Suprapubic skin (tissue), 4 donors: ENCODE measurements around the gene STK32B. TPM values are rescaled to one million over a fixed set of nuclear protein-coding genes. Genes with fewer than 3 reads are reported as not detected.

Experiments used
- DNase-seq, 2 donors: peaks; one replicate each; pipeline ENCODE4 v3.0.0-alpha.2; 2019; ENCODE audit warnings: low spot score in 2 of 2
- H3K27ac ChIP-seq: fragments of 200-600 bp; sonication (generic); one replicate; pipeline ENCODE4 v1.5.1; 2019
- H3K27me3 ChIP-seq: fragments of 200-600 bp; sonication (generic); one replicate; pipeline ENCODE4 v1.5.1; 2019
- H3K36me3 ChIP-seq: fragments of 200-600 bp; sonication (generic); one replicate; pipeline ENCODE4 v1.5.1; 2019
- H3K4me1 ChIP-seq: fragments of 200-600 bp; sonication (generic); one replicate; pipeline ENCODE4 v1.5.1; 2019
- H3K4me3 ChIP-seq: fragments of 200-600 bp; sonication (generic); one replicate; pipeline ENCODE4 v1.5.1; 2019; ENCODE audit warnings: mild to moderate bottlenecking
- H3K9me3 ChIP-seq: fragments of 200-600 bp; sonication (generic); one replicate; pipeline ENCODE4 v1.5.1; 2019
- EP300 ChIP-seq: sonication (generic); formaldehyde crosslinking; IDR thresholded peaks from one replicate; pipeline ENCODE4 v1.6.1; 2017; ENCODE audit warnings: antibody characterized with exemption
- POLR2A ChIP-seq, 2 donors: fragments of 450-650 bp; IDR thresholded peaks; one replicate each; pipeline ENCODE4 v1.6.1; 2017; ENCODE audit warnings: antibody characterized with exemption in 2 of 2, mild to moderate bottlenecking in 2 of 2, moderate library complexity in 2 of 2
- POLR2AphosphoS5 ChIP-seq, 3 donors: sonication (generic); formaldehyde crosslinking; IDR thresholded peaks; one replicate each; pipeline ENCODE4 v1.6.1; 2017; ENCODE audit warnings: antibody characterized with exemption in 3 of 3
- WGBS: methylation state at CpG from one replicate; pipeline ENCODE4 v1.1.5; 2018; 5-methylcytosine and 5-hydroxymethylcytosine counted together
- total RNA-seq, 4 donors: library from RNA; depleted of rRNA; stranded (reverse); fragments of >200 nt; gene quantifications; one replicate each; pipeline ENCODE4 v1.1.0, GENCODE V29; 2016
- TF ChIP-seq, protein P1 (sequence below), 2 donors: fragments of 200-600 bp in 1 of 2; fragments of 450-650 bp in 1 of 2; sonication (generic) in 1 of 2; IDR thresholded peaks; one replicate each; pipeline ENCODE4 v1.5.1; 2016 to 2019; ENCODE audit warnings: antibody characterized with exemption in 2 of 2, mild to moderate bottlenecking in 1 of 2, moderate library complexity in 1 of 2

The STK32B gene
- total RNA-seq, 4 donors from 2014 or later = 0.76 to 2.2 (median 1.2) TPM

DNA sequence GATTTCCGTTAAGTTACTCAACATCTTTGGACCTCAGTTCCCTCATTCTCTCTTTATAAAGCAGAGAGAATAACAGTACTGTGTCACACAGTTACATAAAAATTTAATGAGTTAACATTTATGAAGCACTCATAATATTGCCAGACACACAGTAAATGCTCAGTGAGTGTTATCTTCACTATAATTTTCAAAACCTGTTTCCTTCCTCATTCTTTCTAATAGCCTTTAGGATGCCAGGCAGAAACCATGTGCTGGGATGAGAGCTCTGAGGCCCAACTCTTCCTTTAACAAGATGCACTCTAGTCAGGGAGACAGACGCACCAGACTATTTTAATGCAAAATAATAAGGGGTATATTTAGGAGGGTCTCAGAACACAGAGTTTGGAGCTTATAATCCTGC lies 208.2 kb downstream of the STK32B start:
- Histone ChIP-seq H3K27me3 (no peaks in the 10 kb centered on the region), H3K4me1 (no peaks in the 10 kb centered on the region), H3K9me3 (no peaks in the 10 kb centered on the region), H3K27ac (no peak overlapping the region), H3K4me3 (no peak overlapping the region), H3K36me3 (no peaks in the 10 kb centered on the region)
- DNase-seq = no peak
- 89% methylated on average over 2 of the region's 2 CpGs for WGBS
- TF ChIP-seq, protein P1, sequence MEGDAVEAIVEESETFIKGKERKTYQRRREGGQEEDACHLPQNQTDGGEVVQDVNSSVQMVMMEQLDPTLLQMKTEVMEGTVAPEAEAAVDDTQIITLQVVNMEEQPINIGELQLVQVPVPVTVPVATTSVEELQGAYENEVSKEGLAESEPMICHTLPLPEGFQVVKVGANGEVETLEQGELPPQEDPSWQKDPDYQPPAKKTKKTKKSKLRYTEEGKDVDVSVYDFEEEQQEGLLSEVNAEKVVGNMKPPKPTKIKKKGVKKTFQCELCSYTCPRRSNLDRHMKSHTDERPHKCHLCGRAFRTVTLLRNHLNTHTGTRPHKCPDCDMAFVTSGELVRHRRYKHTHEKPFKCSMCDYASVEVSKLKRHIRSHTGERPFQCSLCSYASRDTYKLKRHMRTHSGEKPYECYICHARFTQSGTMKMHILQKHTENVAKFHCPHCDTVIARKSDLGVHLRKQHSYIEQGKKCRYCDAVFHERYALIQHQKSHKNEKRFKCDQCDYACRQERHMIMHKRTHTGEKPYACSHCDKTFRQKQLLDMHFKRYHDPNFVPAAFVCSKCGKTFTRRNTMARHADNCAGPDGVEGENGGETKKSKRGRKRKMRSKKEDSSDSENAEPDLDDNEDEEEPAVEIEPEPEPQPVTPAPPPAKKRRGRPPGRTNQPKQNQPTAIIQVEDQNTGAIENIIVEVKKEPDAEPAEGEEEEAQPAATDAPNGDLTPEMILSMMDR (IDR thresholded peaks at IDR 0.05) = no peak
- TF ChIP-seq POLR2AphosphoS5 (IDR thresholded peaks at IDR 0.05) = no peak
- no peak for TF ChIP-seq EP300
- no peak for TF ChIP-seq POLR2A (IDR thresholded peaks at IDR 0.05)

DNA sequence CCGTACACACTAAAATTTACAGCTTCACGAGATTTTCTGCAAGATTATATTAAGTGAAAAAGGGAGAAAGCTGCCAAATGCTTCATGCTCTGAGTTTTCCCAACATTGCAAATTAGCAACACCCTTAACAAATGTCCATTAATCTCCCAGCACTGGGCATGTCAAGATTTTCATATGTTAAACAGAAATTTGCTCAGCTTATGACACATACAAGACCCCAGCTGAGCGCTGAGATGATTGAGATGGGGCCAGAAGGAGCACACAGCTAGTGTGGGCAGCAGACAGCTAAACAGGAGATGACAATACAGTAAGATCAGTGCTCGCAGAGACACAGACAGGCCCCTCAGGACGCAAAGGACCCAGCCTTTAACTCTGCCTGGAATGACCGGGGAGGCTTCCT lies 208.8 kb downstream of the STK32B start:
- Histone ChIP-seq H3K4me3 (no peak overlapping the region), H3K27ac (no peak overlapping the region), H3K36me3 (no peaks in the 10 kb centered on the region), H3K27me3 (no peaks in the 10 kb centered on the region), H3K9me3 (no peaks in the 10 kb centered on the region), H3K4me1 (no peaks in the 10 kb centered on the region)
- DNase-seq = no peak
- 82% methylated on average over 6 of the region's 6 CpGs for WGBS
- TF ChIP-seq POLR2A (IDR thresholded peaks at IDR 0.05) (no peak), POLR2AphosphoS5 (IDR thresholded peaks at IDR 0.05) (no peak), EP300 (no peak)
- TF ChIP-seq, protein P1 (IDR thresholded peaks at IDR 0.05) = no peak

DNA sequence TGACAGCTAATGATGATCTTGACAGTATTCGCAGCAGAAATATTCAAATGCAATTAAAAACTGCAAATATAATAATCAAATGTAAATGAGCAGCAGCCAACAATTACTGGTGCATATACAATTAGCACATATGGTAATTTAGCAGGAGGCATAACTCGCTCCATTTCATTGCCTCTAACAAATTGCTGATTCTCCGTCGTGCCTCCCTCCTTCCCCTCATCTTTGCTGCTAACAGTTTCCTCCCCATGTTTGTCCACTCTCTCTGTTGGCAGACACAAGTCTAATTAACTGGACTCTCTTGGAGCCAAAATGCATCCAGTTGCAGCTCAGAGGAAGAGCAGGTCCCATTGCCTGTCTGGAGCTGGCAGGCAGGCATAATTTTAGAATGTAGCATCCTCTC lies 210.6 kb downstream of the STK32B start:
- TF ChIP-seq, protein P1 (IDR thresholded peaks at IDR 0.05) = no peak
- TF ChIP-seq EP300 (no peak), POLR2A (IDR thresholded peaks at IDR 0.05) (no peak), POLR2AphosphoS5 (IDR thresholded peaks at IDR 0.05) (no peak)
- Histone ChIP-seq H3K9me3 (no peaks in the 10 kb centered on the region), H3K27ac (no peak overlapping the region), H3K4me1 (no peaks in the 10 kb centered on the region), H3K4me3 (no peak overlapping the region), H3K36me3 (no peaks in the 10 kb centered on the region), H3K27me3 (no peaks in the 10 kb centered on the region)
- 94% methylated on average over 4 of the region's 4 CpGs for WGBS
- DNase-seq = no peak

- no peak overlapping the region for H3K27ac ChIP-seq
- H3K4me3 ChIP-seq = no peak overlapping the region
- no peaks in the 10 kb centered on the region for H3K9me3 ChIP-seq
- DNase-seq = no peak
- no peaks in the 10 kb centered on the region for H3K27me3 ChIP-seq
- H3K36me3 ChIP-seq = no peaks in the 10 kb centered on the region
- 91% methylated on average over 2 of the region's 2 CpGs for WGBS
- no peaks in the 10 kb centered on the region for H3K4me1 ChIP-seq
- TF ChIP-seq, protein P1 (IDR thresholded peaks at IDR 0.05) = no peak
- TF ChIP-seq EP300 = no peak
- no peak for TF ChIP-seq POLR2A (IDR thresholded peaks at IDR 0.05)
- no peak for TF ChIP-seq POLR2AphosphoS5 (IDR thresholded peaks at IDR 0.05)
Measured at GRCh38 chr4:5266991-5267390, 215.7 kb downstream of the STK32B start.

DNA sequence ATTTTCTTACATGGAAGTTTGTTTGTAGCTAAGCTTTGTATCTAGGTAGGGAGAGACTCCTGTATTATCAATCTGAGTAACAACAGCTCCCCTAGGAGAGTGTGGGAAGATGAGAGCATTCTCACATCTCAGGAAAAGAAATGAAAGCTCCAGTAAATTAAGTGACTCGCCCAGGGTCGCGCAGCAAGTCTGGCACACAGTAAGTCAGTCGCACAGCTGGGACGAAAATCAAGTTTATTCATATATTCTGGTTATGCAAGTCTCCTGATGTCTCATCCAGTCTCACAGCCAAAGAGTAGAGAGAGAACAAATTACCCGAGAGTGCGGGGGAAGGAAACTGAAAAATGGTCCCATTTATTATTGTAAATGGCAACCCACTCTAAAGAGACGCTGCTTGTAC lies 216.1 kb downstream of the STK32B start:
- Histone ChIP-seq H3K36me3 (no peaks in the 10 kb centered on the region), H3K27ac (no peak overlapping the region), H3K9me3 (no peaks in the 10 kb centered on the region), H3K4me3 (no peak overlapping the region), H3K4me1 (no peaks in the 10 kb centered on the region), H3K27me3 (no peaks in the 10 kb centered on the region)
- no peak for DNase-seq
- 61% methylated on average over 8 of the region's 8 CpGs for WGBS
- no peak for TF ChIP-seq EP300
- no peak for TF ChIP-seq POLR2AphosphoS5 (IDR thresholded peaks at IDR 0.05)
- TF ChIP-seq, protein P1 (IDR thresholded peaks at IDR 0.05) = no peak
- no peak for TF ChIP-seq POLR2A (IDR thresholded peaks at IDR 0.05)
